Right atrium auricular region (tissue), 2 donors: ENCODE measurements around the gene MDK. TPM values are rescaled to one million over a fixed set of nuclear protein-coding genes. Genes with fewer than 3 reads are reported as not detected.

Source experiments
- DNase-seq: peaks from one replicate; pipeline ENCODE4 v3.0.0-alpha.2; 2019; ENCODE audit warnings: low spot score
- H3K27ac ChIP-seq, 2 donors: fragments of 200-600 bp; sonication (generic); 1 replicate in 1 of 2; 2 replicates in 1 of 2; pipeline ENCODE4 v1.5.1; 2016 to 2019
- H3K27me3 ChIP-seq, 2 donors: fragments of 200-600 bp; sonication (generic); one replicate each; pipeline versions ENCODE4 v1.5.1 to v1.6.0; 2017 to 2019
- H3K36me3 ChIP-seq: fragments of 200-600 bp; sonication (generic); one replicate; pipeline ENCODE4 v1.5.1; 2016
- H3K4me1 ChIP-seq, 2 donors: fragments of 200-600 bp; sonication (generic); one replicate each; pipeline versions ENCODE4 v1.5.1 to v1.6.0; 2017 to 2019
- H3K4me3 ChIP-seq, 2 donors: fragments of 200-600 bp; sonication (generic); 1 replicate in 1 of 2; 2 replicates in 1 of 2; pipeline ENCODE4 v1.5.1; 2017 to 2019; ENCODE audit warnings: mild to moderate bottlenecking in 1 of 2, moderate library complexity in 1 of 2
- H3K9me3 ChIP-seq, 2 donors: fragments of 200-600 bp; sonication (generic); one replicate each; pipeline ENCODE4 v1.5.1; 2019
- total RNA-seq, 2 donors: library from RNA; depleted of rRNA; stranded (reverse); fragments of >200 nt; gene quantifications; one replicate each; pipeline ENCODE4 v1.1.0, GENCODE V29; 2016
- TF ChIP-seq, protein P1 (sequence below), 2 donors: fragments of 200-600 bp; sonication (generic); IDR thresholded peaks; one replicate each; pipeline ENCODE4 v1.5.1; 2019; ENCODE audit warnings: antibody characterized with exemption in 2 of 2

Gene MDK, protein sequence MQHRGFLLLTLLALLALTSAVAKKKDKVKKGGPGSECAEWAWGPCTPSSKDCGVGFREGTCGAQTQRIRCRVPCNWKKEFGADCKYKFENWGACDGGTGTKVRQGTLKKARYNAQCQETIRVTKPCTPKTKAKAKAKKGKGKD
- 10 to 100 TPM; 11.9 to 26.4 TPM for total RNA-seq

GRCh38 chr11:46381048-46381818 is at the start of gene MDK:
MDK (plus strand) TSS chr11:46381669; CDS start chr11:46382058, 389 bp downstream.
- H3K36me3 ChIP-seq, result peaks cover 26% of the 10 kb centered on the region
- H3K4me3 ChIP-seq, result peak within 1 kb of the TSS; percentile 54 to 69
- H3K9me3 ChIP-seq, result no peaks in the 10 kb centered on the region
- H3K27me3 ChIP-seq, result no peaks in the 10 kb centered on the region
- H3K27ac ChIP-seq, result peak within 1 kb of the TSS; percentile 75
- H3K4me1 ChIP-seq, result peaks cover 0 to 28% of the 10 kb centered on the region in 2 donors
- DNase-seq, result no peak
- TF ChIP-seq, protein P1, sequence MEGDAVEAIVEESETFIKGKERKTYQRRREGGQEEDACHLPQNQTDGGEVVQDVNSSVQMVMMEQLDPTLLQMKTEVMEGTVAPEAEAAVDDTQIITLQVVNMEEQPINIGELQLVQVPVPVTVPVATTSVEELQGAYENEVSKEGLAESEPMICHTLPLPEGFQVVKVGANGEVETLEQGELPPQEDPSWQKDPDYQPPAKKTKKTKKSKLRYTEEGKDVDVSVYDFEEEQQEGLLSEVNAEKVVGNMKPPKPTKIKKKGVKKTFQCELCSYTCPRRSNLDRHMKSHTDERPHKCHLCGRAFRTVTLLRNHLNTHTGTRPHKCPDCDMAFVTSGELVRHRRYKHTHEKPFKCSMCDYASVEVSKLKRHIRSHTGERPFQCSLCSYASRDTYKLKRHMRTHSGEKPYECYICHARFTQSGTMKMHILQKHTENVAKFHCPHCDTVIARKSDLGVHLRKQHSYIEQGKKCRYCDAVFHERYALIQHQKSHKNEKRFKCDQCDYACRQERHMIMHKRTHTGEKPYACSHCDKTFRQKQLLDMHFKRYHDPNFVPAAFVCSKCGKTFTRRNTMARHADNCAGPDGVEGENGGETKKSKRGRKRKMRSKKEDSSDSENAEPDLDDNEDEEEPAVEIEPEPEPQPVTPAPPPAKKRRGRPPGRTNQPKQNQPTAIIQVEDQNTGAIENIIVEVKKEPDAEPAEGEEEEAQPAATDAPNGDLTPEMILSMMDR (IDR thresholded peaks at IDR 0.05), result no peak

GRCh38 chr11:46332093-46332567 is 49.3 kb upstream of the MDK start:
- H3K27ac ChIP-seq, result peak overlapping the region in 1 of 2 donors; percentile 76
- TF ChIP-seq, protein P1 (IDR thresholded peaks at IDR 0.05), result no peak
- DNase-seq, result no peak
- peak overlapping the region; percentile 65 to 66 for H3K4me3 ChIP-seq
- H3K4me1 ChIP-seq, result peaks cover 0 to 46% of the 10 kb centered on the region in 2 donors
- peaks cover 0 to 8% of the 10 kb centered on the region in 2 donors for H3K27me3 ChIP-seq
- H3K9me3 ChIP-seq, result no peaks in the 10 kb centered on the region
- no peaks in the 10 kb centered on the region for H3K36me3 ChIP-seq

DNA sequence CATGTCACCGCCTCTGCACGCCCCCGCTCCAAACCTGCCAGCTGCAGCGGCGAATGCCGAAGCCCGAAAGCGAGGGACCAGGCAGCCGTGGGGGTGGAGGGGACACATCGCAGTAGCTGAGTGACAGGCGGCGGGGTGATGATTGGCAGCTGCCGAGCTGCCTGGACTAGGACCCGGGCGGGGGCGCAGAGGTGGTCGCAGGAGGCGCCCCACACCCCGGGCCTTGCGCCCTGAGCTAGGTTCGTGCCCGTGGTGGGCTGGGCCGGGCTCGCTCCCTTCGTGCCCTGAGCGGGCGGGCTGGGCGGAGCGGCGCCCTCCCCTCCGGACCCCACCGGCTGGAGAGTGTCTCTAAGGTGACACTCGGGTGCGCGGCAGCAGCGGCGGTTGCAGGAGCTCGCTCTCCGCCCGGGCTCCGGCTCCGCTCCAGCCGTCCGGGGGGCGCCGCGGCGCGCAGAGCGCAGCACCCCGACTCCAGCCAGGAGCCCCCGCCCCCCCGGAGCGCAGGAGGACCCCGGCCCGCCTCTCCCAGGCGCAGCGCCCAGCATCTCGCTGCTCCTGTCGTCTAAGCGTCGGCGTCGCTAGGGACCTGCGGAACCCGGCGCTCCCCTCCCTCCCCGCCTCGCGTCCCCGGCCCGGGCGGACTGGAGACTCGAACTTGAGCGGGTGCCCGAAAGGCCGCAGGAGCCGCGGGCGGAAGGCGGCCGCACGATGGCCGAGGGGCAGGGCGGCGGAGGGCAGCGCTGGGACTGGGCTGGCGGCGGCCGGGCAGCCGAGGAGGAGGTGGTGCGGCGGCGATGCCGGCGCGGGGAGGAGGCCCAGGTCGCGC is 48.7 kb upstream of the MDK start:
- H3K27me3 ChIP-seq, result peaks cover 0 to 8% of the 10 kb centered on the region in 2 donors
- no peak for DNase-seq

GRCh38 chr11:46333394-46333947 is 48.0 kb upstream of the MDK start:
- Histone ChIP-seq H3K27ac (peak overlapping the region; percentile 63 to 76), H3K27me3 (peaks cover 0 to 8% of the 10 kb centered on the region in 2 donors), H3K4me3 (peak overlapping the region; percentile 65 to 66), H3K36me3 (no peaks in the 10 kb centered on the region), H3K4me1 (peaks cover 0 to 56% of the 10 kb centered on the region in 2 donors), H3K9me3 (no peaks in the 10 kb centered on the region)
- DNase-seq, result no peak
- TF ChIP-seq, protein P1 (IDR thresholded peaks at IDR 0.05), result no peak

More for the DNA sequence above, 48.7 kb upstream of the MDK start:
- Histone ChIP-seq H3K27ac (peak overlapping the region; percentile 63 to 76), H3K9me3 (no peaks in the 10 kb centered on the region), H3K4me1 (peaks cover 0 to 50% of the 10 kb centered on the region in 2 donors), H3K36me3 (no peaks in the 10 kb centered on the region), H3K4me3 (peak overlapping the region; percentile 65 to 66)
- TF ChIP-seq, protein P1 (IDR thresholded peaks at IDR 0.05), result no peak

DNA sequence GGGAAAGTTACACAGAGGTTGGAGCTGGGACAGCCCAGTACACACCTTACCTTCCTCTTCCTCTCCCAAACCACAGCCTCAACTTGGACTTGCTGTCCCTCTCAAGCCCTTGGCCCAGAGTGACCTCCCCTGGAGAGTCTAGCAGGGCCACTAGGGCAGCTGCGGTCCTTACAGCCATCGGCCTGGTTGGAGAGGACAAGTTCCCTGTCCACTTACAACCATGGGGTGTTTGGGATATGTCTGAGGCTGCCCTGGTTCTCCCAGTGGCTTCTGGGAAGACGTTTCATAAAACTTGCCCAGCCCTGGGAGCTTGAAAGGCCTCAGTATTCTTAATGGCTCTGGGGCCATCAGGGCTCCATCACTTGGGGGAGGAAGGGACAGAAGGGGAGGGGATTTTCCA is 47.3 kb upstream of the MDK start:
- no peak for DNase-seq
- TF ChIP-seq, protein P1 (IDR thresholded peaks at IDR 0.05), result no peak
- H3K36me3 ChIP-seq, result no peaks in the 10 kb centered on the region
- no peaks in the 10 kb centered on the region for H3K9me3 ChIP-seq
- peak overlapping the region; percentile 63 to 76 for H3K27ac ChIP-seq
- peak overlapping the region in 1 of 2 donors; percentile 65 for H3K4me3 ChIP-seq
- peaks cover 0 to 64% of the 10 kb centered on the region in 2 donors for H3K4me1 ChIP-seq
- H3K27me3 ChIP-seq, result peaks cover 0 to 8% of the 10 kb centered on the region in 2 donors
